Measurements from ENCODE around the gene COIL. TPM values are rescaled to one million over a fixed set of nuclear protein-coding genes. Genes with fewer than 3 reads are reported as not detected.

The COIL gene
- total and polyA plus RNA-seq, 11 donors = 5.7 to 11.3 (median 7.8) TPM

GRCh38 chr17:56992364-56992763, 31.5 kb upstream of the COIL start:
- H3K27ac ChIP-seq = no peak overlapping the region
- peaks cover 0 to 100% (median 92%) of the 10 kb centered on the region in 9 donors for H3K36me3 ChIP-seq
- DNase-seq (no peak), ATAC-seq (no peak)
- intact Hi-C loops (cut with DNase I) = no loop called here
- no peaks in the 10 kb centered on the region for H3K27me3 ChIP-seq
- H3K9me3 ChIP-seq = no peaks in the 10 kb centered on the region
- H3K4me3 ChIP-seq = no peak overlapping the region
- 79 to 87% (median 82%) methylated on average over 1 of the region's 1 CpG for WGBS, 4 donors
- H3K4me1 ChIP-seq = peaks cover 0 to 5% (median 0%) of the 10 kb centered on the region in 12 donors
- no peak for TF ChIP-seq CTCF (IDR thresholded peaks at IDR 0.05)
- no peak for TF ChIP-seq POLR2A (IDR thresholded peaks at IDR 0.05)

- no peak for TF ChIP-seq CTCF (IDR thresholded peaks at IDR 0.05)
- no peak for TF ChIP-seq POLR2A (IDR thresholded peaks at IDR 0.05)
- ATAC-seq = no peak
- intact Hi-C loops (cut with DNase I) = no loop called here
- Histone ChIP-seq H3K9me3 (no peaks in the 10 kb centered on the region), H3K4me3 (no peak overlapping the region), H3K27ac (no peak overlapping the region), H3K36me3 (peaks cover 0 to 92% (median 85%) of the 10 kb centered on the region in 9 donors), H3K27me3 (no peaks in the 10 kb centered on the region), H3K4me1 (peaks cover 0 to 26% (median 0%) of the 10 kb centered on the region in 12 donors)
- no peak for DNase-seq
- 95 to 98% (median 96%) methylated on average over 4 of the region's 4 CpGs for WGBS, 4 donors
Observed at GRCh38 chr17:56988901-56989572, 28.2 kb upstream of the COIL start.

DNA sequence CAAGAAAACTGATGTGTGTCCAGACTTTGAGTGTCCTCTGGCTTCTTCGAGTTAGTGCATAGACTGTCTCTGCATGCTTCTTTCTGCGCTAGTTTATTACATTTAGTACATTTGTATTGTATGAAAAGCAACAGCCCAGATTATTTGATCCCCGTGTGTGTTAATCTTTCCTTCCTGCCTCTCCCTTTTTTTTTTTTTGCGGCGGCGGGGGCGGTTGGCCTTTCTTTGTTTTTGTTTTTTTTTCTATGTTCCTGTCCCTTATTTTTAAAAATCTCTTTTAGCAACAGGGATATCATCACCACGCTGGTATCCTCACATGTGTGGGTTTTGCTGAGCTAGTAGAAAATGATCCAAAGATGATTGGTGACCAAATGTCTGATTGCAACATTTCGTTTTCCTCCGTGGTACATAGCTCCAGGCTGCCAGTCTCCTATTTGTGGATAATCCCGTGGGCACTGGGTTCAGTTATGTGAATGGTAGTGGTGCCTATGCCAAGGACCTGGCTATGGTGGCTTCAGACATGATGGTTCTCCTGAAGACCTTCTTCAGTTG, 26.5 kb upstream of the COIL start:
- H3K36me3 ChIP-seq = peaks cover 0 to 92% (median 73%) of the 10 kb centered on the region in 9 donors
- H3K4me1 ChIP-seq = peaks cover 0 to 36% (median 0%) of the 10 kb centered on the region in 12 donors

More for the DNA sequence above, 26.5 kb upstream of the COIL start:
- 59 to 68% (median 66%) methylated on average over 11 of the region's 11 CpGs for WGBS, 4 donors
- intact Hi-C loops (cut with DNase I) = no loop called here
- Histone ChIP-seq H3K9me3 (no peaks in the 10 kb centered on the region), H3K27ac (no peak overlapping the region), H3K27me3 (no peaks in the 10 kb centered on the region), H3K4me3 (no peak overlapping the region)
- DNase-seq (no peak), ATAC-seq (no peak)
- TF ChIP-seq POLR2A (IDR thresholded peaks at IDR 0.05) (no peak), CTCF (IDR thresholded peaks at IDR 0.05) (no peak)

Measured in heart left ventricle (tissue), 16 donors.